ENCODE results near the gene ARNT2. TPM values are rescaled to one million over a fixed set of nuclear protein-coding genes. Genes with fewer than 3 reads are reported as not detected.

Gene ARNT2
- total and polyA plus RNA-seq, 10 of the 15 experiments (the other 5 are each of a cell fraction or from before 2014, with no cell fraction given), result 0.07 to 0.49 (median 0.09) TPM; not detected in 6

DNA sequence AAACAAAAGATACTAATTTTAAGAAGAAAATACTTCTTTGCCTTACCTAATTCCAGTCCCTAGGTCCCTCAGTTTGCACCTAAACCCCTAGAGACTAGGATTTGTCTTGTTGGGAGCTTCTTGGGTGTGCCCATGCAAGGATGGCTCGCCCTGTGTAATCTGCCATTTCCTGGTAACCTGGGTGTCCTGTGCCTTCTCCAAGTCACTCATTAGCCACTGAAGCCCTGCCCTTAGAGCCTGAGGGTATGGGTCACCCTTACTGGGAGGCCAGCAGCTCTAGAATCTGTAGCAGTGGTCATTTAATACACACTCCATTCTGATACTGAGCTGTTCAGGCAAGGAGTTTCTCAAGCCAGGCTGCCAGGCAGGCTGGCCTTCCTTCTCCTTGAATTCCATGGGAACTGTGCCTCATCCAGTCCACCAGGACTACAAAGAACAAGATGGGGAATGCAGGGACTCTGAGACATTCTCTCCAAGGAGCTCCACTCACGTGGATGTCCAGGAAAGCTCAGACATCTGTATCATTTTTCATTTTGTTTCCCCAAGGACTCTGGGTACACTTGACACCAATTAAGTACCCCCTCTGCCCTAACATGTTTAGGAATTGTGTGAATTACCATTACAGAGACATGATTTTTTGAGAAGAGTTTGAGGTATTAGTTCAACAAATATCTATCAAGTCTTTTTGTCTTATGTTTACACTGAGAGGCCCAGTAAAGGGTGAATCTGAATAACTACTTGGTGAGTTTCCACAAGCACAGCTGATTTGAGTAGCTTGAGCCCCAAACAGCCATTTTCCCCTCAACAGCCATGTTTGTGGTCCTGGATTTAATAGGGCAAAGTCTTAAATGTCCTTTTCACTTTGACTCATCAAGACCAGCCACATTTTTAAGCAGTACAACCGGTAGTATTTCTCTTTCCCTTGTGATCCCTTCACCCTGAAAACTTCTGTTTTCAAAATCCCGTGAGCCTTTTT lies 52.6 kb downstream of the ARNT2 start (continued):
- TF ChIP-seq BCL11A (IDR thresholded peaks at IDR 0.05; ENCODE audit: low read depth, low read length) (0 out of 2 replicates have a peak, but pooled peaks have one; percentile 37), POU2F2 (IDR thresholded peaks at IDR 0.05; ENCODE audit: borderline replicate concordance, low read depth, low read length) (no peak), SUZ12 (IDR thresholded peaks at IDR 0.05; ENCODE audit: unreplicated experiment) (no peak)

DNA sequence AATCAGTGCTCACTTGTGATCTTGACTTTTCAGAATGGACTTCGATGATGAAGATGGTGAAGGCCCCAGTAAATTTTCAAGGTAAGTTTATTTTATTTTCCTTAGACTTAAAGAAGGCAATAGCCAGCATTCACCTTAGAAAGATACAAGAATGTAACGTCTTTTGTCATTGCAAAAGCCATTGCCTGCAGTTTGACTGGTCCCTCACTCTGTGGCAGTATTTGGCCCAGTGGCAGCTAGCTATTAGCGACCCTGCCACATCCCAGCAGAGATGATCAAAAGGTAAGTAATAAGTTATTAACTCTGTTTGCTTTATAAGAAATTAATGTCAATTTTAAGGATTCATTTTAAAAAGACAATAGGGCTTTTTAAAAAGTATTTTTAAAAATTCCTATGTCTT lies 53.7 kb downstream of the ARNT2 start:
- CTCF ChIA-PET, result interaction anchor here (1.2 to 7.5 kb wide), 4 partner anchors 320 to 650 kb away, joined by 3 to 130 read pairs (median 21); partner anchors contain the start of gene CEMIP
- POLR2A ChIA-PET, result no interaction called here
- intact Hi-C loops (cut with micrococcal nuclease; ENCODE audit: unreplicated experiment), result loop anchor here (2.0 to 5.0 kb wide), 4 partner anchors 55 to 809 kb away; no protein-coding TSS in a partner anchor
- H3K9me3 ChIP-seq (replicated peaks; ENCODE audit: control insufficient read depth, insufficient read depth, low read length), result no peaks in the 10 kb centered on the region
- DNase-seq (ENCODE audit: low read depth, low spot score), result no peak
- RAD21 ChIA-PET (ENCODE audit: unreplicated experiment), result interaction anchor here (1.1 to 5.4 kb wide), 3 partner anchors 217 to 512 kb away, joined by 4 to 49 read pairs (median 19); no protein-coding TSS in a partner anchor
- ATAC-seq, result no peak
- WGBS (ENCODE audit: insufficient coverage, insufficient replicate concordance, low lambda C conversion rate, missing lambda C conversion rate), result 7% methylated on average over 3 of the region's 3 CpGs
- no peaks in the 10 kb centered on the region for H3K4me1 ChIP-seq (ENCODE audit: control insufficient read depth, insufficient read depth, low read length)
- H3K4me2 ChIP-seq (ENCODE audit: control insufficient read depth, insufficient read depth), result no peak overlapping the region
- TF ChIP-seq ETV6 (conservative IDR thresholded peaks at IDR 0.05 in 1 of 2, IDR thresholded peaks at IDR 0.05 in 1 of 2; ENCODE audit: borderline replicate concordance in 1 of 2, low read depth in 1 of 2), result no peak
- no peak for TF ChIP-seq CHD1 (IDR thresholded peaks at IDR 0.05; ENCODE audit: low read depth, low read length)
- TF ChIP-seq BHLHE40 (IDR thresholded peaks at IDR 0.05; ENCODE audit: borderline replicate concordance in 1 of 2, low read depth in 2 of 2, low read length in 1 of 2), result no peak
- TF ChIP-seq SREBF2 (IDR thresholded peaks at IDR 0.05; ENCODE audit: low read length), result no peak
- no peak for TF ChIP-seq EP300 (IDR thresholded peaks at IDR 0.05; ENCODE audit: borderline replicate concordance in 1 of 2, control insufficient read depth in 1 of 2, low read depth in 2 of 2, low read length in 2 of 2)
- TF ChIP-seq, protein P1, sequence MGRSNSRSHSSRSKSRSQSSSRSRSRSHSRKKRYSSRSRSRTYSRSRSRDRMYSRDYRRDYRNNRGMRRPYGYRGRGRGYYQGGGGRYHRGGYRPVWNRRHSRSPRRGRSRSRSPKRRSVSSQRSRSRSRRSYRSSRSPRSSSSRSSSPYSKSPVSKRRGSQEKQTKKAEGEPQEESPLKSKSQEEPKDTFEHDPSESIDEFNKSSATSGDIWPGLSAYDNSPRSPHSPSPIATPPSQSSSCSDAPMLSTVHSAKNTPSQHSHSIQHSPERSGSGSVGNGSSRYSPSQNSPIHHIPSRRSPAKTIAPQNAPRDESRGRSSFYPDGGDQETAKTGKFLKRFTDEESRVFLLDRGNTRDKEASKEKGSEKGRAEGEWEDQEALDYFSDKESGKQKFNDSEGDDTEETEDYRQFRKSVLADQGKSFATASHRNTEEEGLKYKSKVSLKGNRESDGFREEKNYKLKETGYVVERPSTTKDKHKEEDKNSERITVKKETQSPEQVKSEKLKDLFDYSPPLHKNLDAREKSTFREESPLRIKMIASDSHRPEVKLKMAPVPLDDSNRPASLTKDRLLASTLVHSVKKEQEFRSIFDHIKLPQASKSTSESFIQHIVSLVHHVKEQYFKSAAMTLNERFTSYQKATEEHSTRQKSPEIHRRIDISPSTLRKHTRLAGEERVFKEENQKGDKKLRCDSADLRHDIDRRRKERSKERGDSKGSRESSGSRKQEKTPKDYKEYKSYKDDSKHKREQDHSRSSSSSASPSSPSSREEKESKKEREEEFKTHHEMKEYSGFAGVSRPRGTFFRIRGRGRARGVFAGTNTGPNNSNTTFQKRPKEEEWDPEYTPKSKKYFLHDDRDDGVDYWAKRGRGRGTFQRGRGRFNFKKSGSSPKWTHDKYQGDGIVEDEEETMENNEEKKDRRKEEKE (IDR thresholded peaks at IDR 0.05), result no peak
- TF ChIP-seq TBL1XR1 (IDR thresholded peaks at IDR 0.05; ENCODE audit: low read depth, low read length), result no peak
- no peak overlapping the region for H3K4me3 ChIP-seq
- no peak for FAIRE-seq
- H4K20me1 ChIP-seq (ENCODE audit: control insufficient read depth, insufficient read depth), result no peaks in the 10 kb centered on the region
- in situ Hi-C loops (cut with MboI), result loop anchor here (5.0 to 10.0 kb wide), 4 partner anchors 319 to 807 kb away; partner anchors contain the start of gene CEMIP
- H3K27ac ChIP-seq (ENCODE audit: control insufficient read depth, insufficient read depth), result no peak overlapping the region
- BruUV-seq (replicated peaks), result no TSS peak
- SMC1A ChIA-PET (ENCODE audit: uncharacterized antibody, unreplicated experiment), result interaction anchor here (4.3 to 4.6 kb wide), 2 partner anchors 318 to 511 kb away, joined by 18 to 44 read pairs; no protein-coding TSS in a partner anchor
- H3K79me2 ChIP-seq (ENCODE audit: control insufficient read depth, insufficient read depth, low read length), result no peaks in the 10 kb centered on the region
- H3K27me3 ChIP-seq (replicated peaks in 1 of 2; ENCODE audit: control insufficient read depth in 2 of 2, insufficient read depth in 2 of 2, low read length in 1 of 2), result peaks cover 0 to 2% of the 10 kb centered on the region in 2 experiments; a peak in 3 of 4 replicates
- H3K36me3 ChIP-seq (ENCODE audit: control insufficient read depth in 2 of 2, insufficient read depth in 2 of 2, low read length in 1 of 2), result no peaks in the 10 kb centered on the region
- H2AFZ ChIP-seq (ENCODE audit: control insufficient read depth, low read depth, low read length), result no peak overlapping the region
- H3K9ac ChIP-seq (ENCODE audit: control insufficient read depth, insufficient read depth, low read length), result no peak overlapping the region

Data from GM12878 (cell line).